ENCODE results near the gene EPO. TPM values are rescaled to one million over a fixed set of nuclear protein-coding genes. Genes with fewer than 3 reads are reported as not detected.

Gene EPO
- total RNA-seq, 1 donor from 2014 or later, result not detected

- intact Hi-C loops (cut with micrococcal nuclease), result no loop called here
- Mint-ChIP-seq H3K4me3 (no peak overlapping the region), H3K27ac (no peak overlapping the region), H3K9me3 (no peaks in the 10 kb centered on the region), H3K36me3 (ENCODE audit: low read depth) (peaks cover 17% of the 10 kb centered on the region), H3K4me1 (ENCODE audit: low read depth) (no peaks in the 10 kb centered on the region), H3K27me3 (ENCODE audit: insufficient read depth) (no peaks in the 10 kb centered on the region)
- DNase-seq (ENCODE audit: low spot score), result no peak
Measured at GRCh38 chr7:100686201-100686821, 34.0 kb upstream of the EPO start.

- Mint-ChIP-seq H3K4me3 (no peak overlapping the region), H3K27me3 (ENCODE audit: insufficient read depth) (no peaks in the 10 kb centered on the region), H3K9me3 (no peaks in the 10 kb centered on the region), H3K27ac (no peak overlapping the region), H3K4me1 (ENCODE audit: low read depth) (peaks cover 4% of the 10 kb centered on the region), H3K36me3 (ENCODE audit: low read depth) (peaks cover 20% of the 10 kb centered on the region)
- intact Hi-C loops (cut with micrococcal nuclease), result no loop called here
- no peak for DNase-seq (ENCODE audit: low spot score)
Measured at GRCh38 chr7:100686822-100687211, 33.5 kb upstream of the EPO start.

DNA sequence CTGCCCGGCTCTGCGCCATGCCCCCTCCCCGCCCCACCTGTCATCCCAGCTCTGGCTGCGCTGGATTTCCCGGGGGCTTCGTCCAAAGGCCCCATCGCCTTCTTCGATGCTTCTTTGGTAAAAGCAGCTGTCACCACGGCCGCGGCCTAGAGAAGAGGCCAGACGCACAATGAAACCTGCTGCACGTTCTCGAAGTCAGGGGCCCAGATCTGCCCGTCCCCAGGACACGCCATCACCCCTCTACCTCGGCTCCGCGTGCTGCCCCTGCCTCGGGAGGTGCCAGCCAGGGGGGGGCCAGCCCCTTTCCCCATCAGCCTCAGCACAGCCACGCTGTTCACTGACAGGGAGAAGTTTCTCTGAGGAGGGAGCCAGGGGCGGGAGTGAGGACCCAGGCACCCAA, 33.0 kb upstream of the EPO start:
- no peaks in the 10 kb centered on the region for H3K27me3 Mint-ChIP-seq (ENCODE audit: insufficient read depth)
- H3K4me1 Mint-ChIP-seq (ENCODE audit: low read depth), result peaks cover 9% of the 10 kb centered on the region
- intact Hi-C loops (cut with micrococcal nuclease), result no loop called here
- H3K9me3 Mint-ChIP-seq, result no peaks in the 10 kb centered on the region
- H3K27ac Mint-ChIP-seq, result no peak overlapping the region
- no peak for DNase-seq (ENCODE audit: low spot score)
- H3K36me3 Mint-ChIP-seq (ENCODE audit: low read depth), result peaks cover 20% of the 10 kb centered on the region
- H3K4me3 Mint-ChIP-seq, result no peak overlapping the region

GRCh38 chr7:100687751-100688300, 32.4 kb upstream of the EPO start:
- DNase-seq (ENCODE audit: low spot score), result no peak
- H3K27me3 Mint-ChIP-seq (ENCODE audit: insufficient read depth), result peaks cover under 1% of the 10 kb centered on the region
- intact Hi-C loops (cut with micrococcal nuclease), result no loop called here
- no peak overlapping the region for H3K4me3 Mint-ChIP-seq
- no peak overlapping the region for H3K27ac Mint-ChIP-seq
- H3K36me3 Mint-ChIP-seq (ENCODE audit: low read depth), result peaks cover 21% of the 10 kb centered on the region
- no peaks in the 10 kb centered on the region for H3K9me3 Mint-ChIP-seq
- peaks cover 14% of the 10 kb centered on the region for H3K4me1 Mint-ChIP-seq (ENCODE audit: low read depth)

DNA sequence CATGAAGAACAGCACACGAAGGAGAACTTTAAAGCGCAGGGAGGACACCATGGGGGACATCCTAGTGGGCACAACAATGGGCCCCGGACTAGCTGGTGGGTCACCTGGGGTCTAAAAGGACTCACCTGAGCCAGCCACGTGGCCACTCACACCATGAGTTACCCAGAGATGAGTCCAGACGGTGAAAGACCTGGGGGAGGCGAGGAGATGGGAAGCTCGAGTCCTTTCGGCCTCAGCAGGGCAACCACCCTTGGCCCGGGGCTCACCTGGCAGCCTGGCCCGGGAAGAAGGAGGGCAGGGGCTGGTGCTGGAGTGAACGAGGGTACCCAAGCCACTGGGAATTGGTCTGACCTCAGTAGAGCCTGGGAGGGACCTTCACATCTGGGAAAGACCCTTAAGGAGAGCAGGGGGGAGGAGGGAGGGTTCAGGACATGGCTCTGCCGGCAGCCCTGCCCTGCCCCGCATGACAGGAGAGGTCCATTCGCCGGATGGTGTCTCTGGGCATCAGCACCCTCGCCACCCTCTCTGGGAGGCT, 31.9 kb upstream of the EPO start:
- H3K36me3 Mint-ChIP-seq (ENCODE audit: low read depth), result peaks cover 23% of the 10 kb centered on the region
- DNase-seq (ENCODE audit: low spot score), result no peak
- no peak overlapping the region for H3K4me3 Mint-ChIP-seq
- H3K4me1 Mint-ChIP-seq (ENCODE audit: low read depth), result peaks cover 20% of the 10 kb centered on the region
- intact Hi-C loops (cut with micrococcal nuclease), result no loop called here
- H3K27ac Mint-ChIP-seq, result no peak overlapping the region
- no peaks in the 10 kb centered on the region for H3K9me3 Mint-ChIP-seq
- peaks cover 6% of the 10 kb centered on the region for H3K27me3 Mint-ChIP-seq (ENCODE audit: insufficient read depth)

GRCh38 chr7:100689230-100690135, 30.8 kb upstream of the EPO start:
- Mint-ChIP-seq H3K36me3 (ENCODE audit: low read depth) (peaks cover 21% of the 10 kb centered on the region), H3K4me1 (ENCODE audit: low read depth) (peaks cover 21% of the 10 kb centered on the region), H3K9me3 (no peaks in the 10 kb centered on the region), H3K4me3 (no peak overlapping the region), H3K27ac (no peak overlapping the region), H3K27me3 (ENCODE audit: insufficient read depth) (peaks cover 6% of the 10 kb centered on the region)
- intact Hi-C loops (cut with micrococcal nuclease), result loop anchor here (5.0 kb wide), 2 partner anchors 163 to 212 kb away; partner anchors contain the start of genes SLC12A9 and TSC22D4
- DNase-seq (ENCODE audit: low spot score), result no peak

DNA sequence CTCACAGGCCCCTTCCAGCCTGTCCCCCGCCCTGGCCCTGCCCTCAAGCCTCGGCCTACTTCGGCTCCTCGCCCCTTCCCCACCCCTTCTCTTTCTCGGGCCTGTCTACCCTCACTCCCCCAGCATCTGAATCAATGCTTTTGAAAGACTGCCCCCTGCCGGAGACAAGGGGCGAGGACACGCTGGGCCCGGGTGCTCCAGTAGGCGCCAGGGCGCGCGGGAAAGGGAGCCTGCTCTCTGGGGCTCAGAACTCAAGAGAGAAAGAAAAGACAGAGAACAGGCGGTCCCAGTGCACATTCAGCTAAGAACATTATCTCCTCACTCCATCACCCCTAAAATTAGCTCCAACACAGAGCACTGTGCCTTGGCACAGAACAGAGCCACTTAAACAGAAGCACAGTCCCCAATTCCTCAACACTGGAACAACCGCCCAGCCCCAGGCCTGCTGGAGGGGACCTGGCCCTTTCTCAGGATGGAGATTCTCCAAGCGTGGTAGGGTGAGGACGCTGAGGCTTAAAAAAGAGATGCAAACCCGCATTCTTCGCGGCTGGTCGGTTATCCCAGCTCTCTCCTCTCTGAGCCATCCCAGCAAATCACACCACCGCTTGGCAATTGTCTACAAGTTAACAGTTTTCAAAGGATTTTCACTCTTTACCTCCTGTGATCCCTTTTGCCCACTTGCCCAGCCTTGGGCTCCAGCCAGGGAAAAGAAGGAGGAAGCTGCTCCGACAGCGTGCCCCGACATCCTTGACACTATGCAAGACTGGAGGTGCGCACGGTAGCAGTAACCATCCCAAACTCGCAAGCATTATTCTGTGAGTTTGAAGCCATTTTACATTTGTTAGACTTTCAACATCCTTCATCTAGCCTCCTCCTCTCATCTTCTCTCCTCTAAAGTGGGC, 28.3 kb upstream of the EPO start:
- intact Hi-C loops (cut with micrococcal nuclease), result loop anchor here (1.0 to 5.0 kb wide), 10 partner anchors 17 to 215 kb away; partner anchors contain the start of genes FBXO24, LRCH4, MOSPD3 and SLC12A9
- H3K9me3 Mint-ChIP-seq, result no peaks in the 10 kb centered on the region
- peaks cover 27% of the 10 kb centered on the region for H3K4me1 Mint-ChIP-seq (ENCODE audit: low read depth)
- H3K27me3 Mint-ChIP-seq (ENCODE audit: insufficient read depth), result peaks cover 16% of the 10 kb centered on the region
- peak overlapping the region; percentile 94 for H3K4me3 Mint-ChIP-seq
- peak; percentile 74 for DNase-seq (ENCODE audit: low spot score)
- H3K36me3 Mint-ChIP-seq (ENCODE audit: low read depth), result peaks cover 13% of the 10 kb centered on the region
- H3K27ac Mint-ChIP-seq, result peak overlapping the region; percentile 45

GRCh38 chr7:100692578-100692961, 27.7 kb upstream of the EPO start:
- peaks cover 23% of the 10 kb centered on the region for H3K27me3 Mint-ChIP-seq (ENCODE audit: insufficient read depth)
- intact Hi-C loops (cut with micrococcal nuclease), result loop anchor here (2.0 to 5.0 kb wide), 4 partner anchors 66 to 215 kb away; partner anchors contain the start of genes SLC12A9 and TSC22D4
- H3K4me1 Mint-ChIP-seq (ENCODE audit: low read depth), result peaks cover 27% of the 10 kb centered on the region
- peak overlapping the region; percentile 93 for H3K27ac Mint-ChIP-seq
- DNase-seq (ENCODE audit: low spot score), result no peak
- H3K36me3 Mint-ChIP-seq (ENCODE audit: low read depth), result peaks cover 12% of the 10 kb centered on the region
- H3K4me3 Mint-ChIP-seq, result peak overlapping the region; percentile 94
- H3K9me3 Mint-ChIP-seq, result no peaks in the 10 kb centered on the region

DNA sequence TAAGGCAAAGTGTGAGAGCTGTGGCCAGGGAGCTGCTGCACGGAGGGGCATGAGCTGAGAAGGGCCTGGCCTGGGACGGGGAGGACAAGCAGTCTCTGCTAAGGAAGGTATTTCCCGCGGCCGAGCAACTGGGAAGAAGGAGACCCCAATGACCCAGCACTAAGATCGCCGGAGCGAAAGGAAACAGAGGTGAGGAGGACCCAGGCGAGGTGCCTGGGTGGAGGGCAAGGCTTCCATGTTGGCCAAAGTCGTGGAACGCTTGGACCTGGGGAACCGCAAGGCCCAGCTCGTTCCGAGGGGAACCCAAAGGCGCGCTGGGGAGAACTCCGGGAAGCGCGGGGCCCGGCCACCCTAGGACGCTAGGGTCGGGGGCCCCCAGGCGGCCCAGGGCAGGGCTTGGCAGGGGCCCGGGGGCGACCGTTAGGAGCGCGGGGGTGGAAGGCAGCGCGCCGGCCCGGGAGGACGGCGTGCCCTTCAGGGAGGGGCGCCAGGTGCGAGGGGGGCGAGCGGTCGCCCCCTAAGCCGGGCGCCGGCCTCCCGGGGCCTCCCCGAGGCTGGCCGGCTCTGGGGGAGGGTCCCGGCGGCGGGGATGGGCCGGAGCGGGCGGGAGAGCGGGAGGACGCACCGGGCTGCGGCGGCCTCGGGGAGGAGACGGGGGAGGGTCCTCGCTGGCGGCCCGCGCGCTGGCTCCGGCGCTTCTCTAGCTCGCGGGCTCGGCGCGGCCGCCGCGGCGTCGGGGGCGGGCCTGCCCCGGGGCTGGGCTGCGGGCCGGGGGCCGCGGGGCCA, 26.8 kb upstream of the EPO start:
- H3K36me3 Mint-ChIP-seq (ENCODE audit: low read depth), result peaks cover 9% of the 10 kb centered on the region
- peak overlapping the region; percentile 93 for H3K27ac Mint-ChIP-seq
- peaks cover 25% of the 10 kb centered on the region for H3K27me3 Mint-ChIP-seq (ENCODE audit: insufficient read depth)
- intact Hi-C loops (cut with micrococcal nuclease), result loop anchor here (2.0 to 5.0 kb wide), 4 partner anchors 67 to 216 kb away; partner anchors contain the start of genes SLC12A9 and TSC22D4
- peaks cover 27% of the 10 kb centered on the region for H3K4me1 Mint-ChIP-seq (ENCODE audit: low read depth)
- H3K9me3 Mint-ChIP-seq, result no peaks in the 10 kb centered on the region
- no peak for DNase-seq (ENCODE audit: low spot score)
- H3K4me3 Mint-ChIP-seq, result peak overlapping the region; percentile 94

DNA sequence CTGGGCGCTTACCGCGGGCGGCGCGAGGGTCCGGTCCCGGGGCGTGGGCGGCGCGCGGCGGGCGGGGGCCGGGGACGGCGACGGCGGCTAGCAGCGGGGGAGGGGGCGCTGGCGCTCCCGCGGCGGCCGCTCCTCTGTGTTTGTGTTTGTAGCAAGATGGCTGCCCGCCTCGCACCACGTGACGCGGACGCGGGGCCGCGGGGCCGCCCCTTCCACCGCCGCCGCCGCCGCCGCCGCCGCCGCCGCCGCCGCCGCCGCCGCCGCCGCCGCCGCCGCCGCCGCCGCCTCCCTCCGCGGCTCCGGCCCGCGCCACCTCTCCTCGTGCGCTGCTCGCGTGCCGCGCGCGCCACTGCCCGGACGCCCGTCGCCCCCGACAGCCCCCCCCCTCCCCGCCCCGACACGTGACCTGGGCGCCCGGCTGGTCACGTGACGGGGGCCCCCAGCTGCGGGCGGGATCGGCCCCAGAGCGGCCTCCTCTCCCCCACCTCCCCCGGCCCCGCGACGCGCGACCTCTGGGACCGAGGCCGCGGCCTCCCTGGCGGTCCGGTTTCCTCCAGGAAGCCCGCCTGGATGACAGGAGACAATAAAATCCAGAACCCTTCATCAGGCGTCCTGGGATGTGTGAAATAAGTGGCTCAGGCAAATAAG, 26.0 kb upstream of the EPO start, which contains the start of gene GIGYF1:
TSS of gene GIGYF1 (minus strand) at position 153 of the 648 bp plus-strand sequence. CDS start 6,012 bp downstream, outside the sequence.
- Mint-ChIP-seq H3K36me3 (ENCODE audit: low read depth) (peaks cover 9% of the 10 kb centered on the region), H3K4me1 (ENCODE audit: low read depth) (peaks cover 27% of the 10 kb centered on the region), H3K9me3 (no peaks in the 10 kb centered on the region), H3K4me3 (peak within 1 kb of the TSS; percentile 94), H3K27me3 (ENCODE audit: insufficient read depth) (peaks cover 27% of the 10 kb centered on the region), H3K27ac (peak within 1 kb of the TSS; percentile 93)
- DNase-seq (ENCODE audit: low spot score), result peak; percentile 66
- intact Hi-C loops (cut with micrococcal nuclease), result loop anchor here (5.0 kb wide), 2 partner anchors 158 to 217 kb away; partner anchors contain the start of genes SLC12A9 and TSC22D4

DNA sequence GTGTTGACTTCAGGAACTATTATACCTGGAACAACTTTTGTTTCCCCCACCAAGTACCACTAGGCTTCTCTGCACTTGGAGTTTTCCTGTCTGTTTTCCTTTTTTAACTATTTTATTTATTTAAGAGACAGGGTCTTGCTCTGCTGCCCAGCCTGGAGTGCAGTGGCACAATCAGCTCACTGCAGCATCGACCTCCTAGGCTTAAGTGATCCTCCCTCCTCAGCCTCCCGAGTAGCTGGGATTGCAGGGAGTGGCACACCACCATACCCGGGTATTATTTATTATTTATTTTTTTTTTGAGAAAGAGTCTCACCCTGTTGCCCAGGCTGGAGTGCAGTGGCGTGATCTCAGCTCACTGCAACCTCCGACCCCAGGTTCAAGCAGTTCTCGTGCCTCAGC, 24.1 kb upstream of the EPO start:
- H3K27ac Mint-ChIP-seq, result no peak overlapping the region
- H3K4me1 Mint-ChIP-seq (ENCODE audit: low read depth), result peaks cover 27% of the 10 kb centered on the region
- H3K9me3 Mint-ChIP-seq, result no peaks in the 10 kb centered on the region
- DNase-seq (ENCODE audit: low spot score), result no peak
- peaks cover 9% of the 10 kb centered on the region for H3K36me3 Mint-ChIP-seq (ENCODE audit: low read depth)
- H3K27me3 Mint-ChIP-seq (ENCODE audit: insufficient read depth), result peaks cover 35% of the 10 kb centered on the region
- H3K4me3 Mint-ChIP-seq, result peak overlapping the region; percentile 78
- intact Hi-C loops (cut with micrococcal nuclease), result no loop called here
